Activated T-cell treated with anti-CD3 and anti-CD28 coated beads for 1 hour (primary cell): ENCODE measurements around the gene C1orf74.

Experiments
- DNase-seq: peaks from one replicate; pipeline ENCODE4 v3.0.0-alpha.2; 2020; ENCODE audit warnings: low read depth

Gene C1orf74

GRCh38 chr1:209770636-209771415 is 13.5 kb downstream of the C1orf74 start:
- DNase-seq, result no peak

- DNase-seq, result no peak
These were observed 14.4 kb downstream of the C1orf74 start for GRCh38 chr1:209769971-209770370.

DNA sequence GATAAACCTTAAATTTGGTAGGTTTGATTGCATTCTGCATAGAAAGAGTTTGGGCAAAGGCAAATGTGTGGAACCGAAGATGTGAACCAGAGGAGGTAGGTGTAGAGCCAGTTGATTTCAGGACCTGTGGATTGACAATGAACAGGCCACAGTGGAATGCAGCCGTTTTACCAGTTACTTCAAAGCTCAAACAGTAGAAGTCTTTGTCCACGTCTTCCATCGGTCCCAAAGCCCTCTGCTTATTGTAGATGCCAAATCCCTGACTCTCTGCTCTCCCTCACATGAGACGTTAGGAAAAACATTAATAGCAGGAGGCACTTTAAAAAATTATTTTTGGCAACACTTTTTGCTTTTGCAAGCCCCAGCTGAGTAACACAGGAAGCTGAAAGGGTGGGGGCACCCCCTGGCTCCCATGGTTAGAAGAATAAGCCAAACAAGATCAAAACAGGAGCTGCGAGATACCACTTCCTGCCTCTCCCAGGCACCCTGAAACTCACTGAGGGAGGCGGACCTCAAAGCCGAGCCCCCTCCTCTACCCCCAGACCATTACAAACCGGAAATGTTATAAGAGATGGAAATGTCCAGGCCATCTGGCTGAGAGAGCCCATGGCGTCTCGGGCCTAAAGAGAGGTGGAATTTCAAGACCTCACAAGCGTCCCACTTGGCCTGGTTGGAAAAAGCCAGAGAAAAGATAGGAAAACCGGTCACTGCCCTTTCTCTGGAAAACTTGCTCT is 15.0 kb downstream of the C1orf74 start:
- DNase-seq, result peak; percentile 51

- peak; percentile 64 for DNase-seq
These were observed 16.0 kb downstream of the C1orf74 start for GRCh38 chr1:209768354-209768774.

GRCh38 chr1:209767706-209768105 is 16.7 kb downstream of the C1orf74 start:
- DNase-seq, result no peak

DNA sequence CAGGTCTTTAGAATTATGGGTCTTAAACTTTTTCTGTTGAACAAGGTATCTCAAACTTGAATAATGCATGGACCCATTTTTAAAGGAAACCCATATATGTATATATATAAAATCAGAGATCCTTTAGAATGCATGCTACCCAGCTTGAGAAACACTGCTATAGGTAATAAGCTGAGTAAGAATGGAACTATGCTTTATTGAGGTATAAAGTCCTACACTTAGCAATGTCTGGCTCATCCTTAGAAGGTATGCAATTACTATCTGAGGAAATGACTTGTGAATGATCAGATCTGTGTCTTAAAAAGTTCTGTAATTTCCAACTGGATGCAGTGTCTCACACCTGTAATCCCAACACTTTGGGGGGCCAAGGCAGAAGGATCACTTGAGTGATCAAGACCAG is 17.3 kb downstream of the C1orf74 start:
- DNase-seq, result no peak

- no peak for DNase-seq
These were observed 18.3 kb downstream of the C1orf74 start for GRCh38 chr1:209766051-209766450.

DNA sequence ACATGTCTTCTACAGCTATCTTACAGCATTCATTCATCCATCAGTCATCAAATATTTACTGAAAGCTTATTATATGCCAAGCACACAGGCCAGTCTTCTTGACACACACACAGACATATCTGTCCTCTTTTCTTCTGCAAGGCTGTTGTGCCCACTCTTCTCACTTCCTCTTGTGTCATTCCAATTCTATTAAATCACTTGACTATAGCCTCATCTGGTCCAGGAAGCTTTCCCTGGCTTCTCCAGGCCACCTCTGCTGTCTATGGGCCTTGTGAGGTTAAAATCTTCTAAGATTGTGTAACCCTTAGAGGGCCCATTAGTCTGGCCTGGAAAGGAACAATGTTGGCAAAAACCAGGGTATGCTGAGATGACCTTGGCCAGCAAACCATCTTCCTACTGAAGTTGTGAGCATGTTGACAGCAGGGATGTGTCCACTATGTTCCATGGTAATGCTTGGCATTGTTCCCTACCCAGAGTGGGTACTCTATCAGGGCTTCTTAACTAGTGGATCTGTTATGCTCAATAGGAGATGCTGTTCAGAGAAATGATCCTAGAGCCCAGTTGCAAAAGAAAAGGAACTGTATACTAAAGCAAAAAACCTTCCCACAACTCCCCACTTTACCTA is 23.2 kb downstream of the C1orf74 start:
- DNase-seq, result no peak

DNA sequence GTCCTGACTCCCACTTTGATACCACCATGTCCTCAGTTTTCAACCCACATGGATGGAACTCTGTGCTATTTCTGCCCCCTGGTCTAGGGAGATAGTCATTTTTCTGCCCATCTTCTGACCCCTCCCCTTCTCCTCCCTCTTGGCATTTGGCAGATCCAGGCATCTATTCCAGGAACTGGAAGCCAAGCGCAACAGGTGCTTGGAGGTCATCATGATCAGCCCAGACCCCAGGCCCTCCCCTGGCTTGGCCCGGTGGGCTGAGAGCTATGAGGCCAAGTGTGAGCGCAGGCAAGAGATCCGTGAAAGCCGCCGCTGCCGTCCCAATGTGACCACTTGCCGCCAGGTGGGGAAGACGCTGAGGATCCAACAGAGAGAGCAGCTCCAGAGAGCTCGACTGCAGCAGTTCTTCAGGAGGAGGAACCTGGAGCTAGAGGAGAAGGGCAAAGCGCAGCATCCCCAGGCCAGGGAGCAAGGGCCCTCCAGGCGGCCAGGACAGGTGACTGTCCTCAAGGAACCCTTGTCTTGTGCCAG is 24.5 kb downstream of the C1orf74 start:
- no peak for DNase-seq

GRCh38 chr1:209758400-209758799 is 26.0 kb downstream of the C1orf74 start:
- no peak for DNase-seq

DNA sequence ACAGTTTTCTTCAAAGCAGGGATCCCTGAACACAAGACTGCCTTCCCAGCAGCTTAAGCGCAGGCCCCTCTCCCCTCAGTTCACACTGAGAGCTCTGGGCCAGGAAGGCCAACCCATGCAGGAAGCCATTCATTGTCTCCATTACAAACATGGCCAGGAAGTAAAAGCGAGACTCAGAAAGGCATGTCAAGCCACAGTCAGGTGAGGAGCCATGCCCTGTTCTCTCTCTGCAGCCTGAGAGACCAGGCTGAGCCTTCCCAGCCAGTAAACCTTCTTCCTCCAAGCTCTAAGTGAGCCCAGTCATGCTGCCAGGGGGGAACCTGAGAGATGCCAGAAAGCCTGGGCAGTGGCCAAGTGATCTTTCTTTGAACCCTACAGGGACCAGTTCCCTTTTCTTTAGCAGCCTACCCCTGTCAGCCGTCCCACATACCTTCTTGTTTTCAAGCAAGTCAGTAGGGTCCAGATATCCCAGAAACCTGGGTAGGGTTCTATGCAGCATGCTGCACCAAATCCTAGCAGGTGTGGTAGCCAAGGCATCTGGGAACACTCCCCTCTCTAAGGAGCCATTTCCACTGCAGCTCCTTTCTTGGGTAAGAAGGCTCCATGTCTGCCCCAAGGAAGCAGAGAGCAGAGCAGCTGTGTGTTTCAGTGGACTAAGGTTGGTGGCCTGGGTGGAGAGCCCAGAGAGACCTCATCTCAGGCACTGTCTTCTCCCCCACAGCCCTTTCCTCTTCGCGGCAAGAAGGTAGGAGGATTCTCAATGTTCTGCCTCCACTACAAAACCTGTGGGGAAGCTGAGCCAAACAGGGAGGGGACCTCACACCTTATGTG is 27.5 kb downstream of the C1orf74 start:
- DNase-seq, result no peak

- DNase-seq, result peak; percentile 58
These were observed 28.3 kb downstream of the C1orf74 start, which contains the start of gene TRAF3IP3 for GRCh38 chr1:209755926-209756614. TSS of gene TRAF3IP3 (plus strand) at chr1:209756053. CDS start at chr1:209760040, 3,987 bp downstream.

- no peak for DNase-seq
These were observed 29.1 kb downstream of the C1orf74 start for GRCh38 chr1:209755256-209755655.

DNA sequence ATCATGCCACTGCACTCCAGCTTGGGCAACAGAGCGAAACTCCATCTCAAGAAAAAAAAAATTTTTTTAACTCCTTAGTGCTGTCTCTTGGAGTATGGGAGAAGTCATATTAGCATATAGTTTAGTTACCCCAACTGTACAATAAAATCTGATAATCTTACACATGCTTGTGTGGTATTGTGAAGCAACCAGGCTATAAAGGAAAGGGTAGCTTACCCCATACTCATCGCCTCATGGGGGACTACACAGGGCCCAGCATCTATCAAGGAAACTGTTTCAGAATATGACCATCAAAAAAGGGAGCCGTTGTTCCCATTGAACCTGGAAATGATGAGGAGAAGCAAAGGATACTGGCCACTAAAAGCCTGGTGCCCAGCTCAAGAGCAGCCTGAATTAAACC is 31.5 kb downstream of the C1orf74 start:
- no peak for DNase-seq

DNA sequence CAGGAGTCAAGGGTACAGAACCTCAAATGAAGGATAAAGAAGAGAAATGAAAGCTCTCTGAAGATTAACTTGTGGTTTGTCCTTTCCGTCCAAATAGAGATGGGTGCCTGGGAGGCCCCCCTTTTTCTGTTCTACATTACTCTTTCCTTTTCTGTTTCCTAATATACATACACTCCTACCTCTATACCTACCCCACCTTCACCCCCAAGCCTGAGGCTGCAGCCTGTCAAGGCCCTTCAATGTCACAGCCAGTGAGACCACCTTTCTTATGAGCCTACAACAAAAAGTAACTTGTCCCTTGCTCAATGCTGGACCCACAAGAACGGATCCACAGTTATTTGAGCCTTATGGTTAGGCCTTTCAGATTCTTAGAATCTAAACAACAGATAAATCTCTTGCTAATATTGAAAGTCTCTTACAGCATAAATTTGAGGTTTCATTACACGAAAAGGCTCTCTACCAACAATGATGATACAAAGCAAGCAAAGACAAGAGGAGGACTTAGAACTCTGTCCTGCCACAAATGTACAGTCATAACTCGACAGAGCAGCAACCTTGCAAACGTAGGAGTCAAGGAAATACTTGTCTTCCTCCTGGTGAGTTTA is 32.6 kb downstream of the C1orf74 start:
- no peak for DNase-seq

DNA sequence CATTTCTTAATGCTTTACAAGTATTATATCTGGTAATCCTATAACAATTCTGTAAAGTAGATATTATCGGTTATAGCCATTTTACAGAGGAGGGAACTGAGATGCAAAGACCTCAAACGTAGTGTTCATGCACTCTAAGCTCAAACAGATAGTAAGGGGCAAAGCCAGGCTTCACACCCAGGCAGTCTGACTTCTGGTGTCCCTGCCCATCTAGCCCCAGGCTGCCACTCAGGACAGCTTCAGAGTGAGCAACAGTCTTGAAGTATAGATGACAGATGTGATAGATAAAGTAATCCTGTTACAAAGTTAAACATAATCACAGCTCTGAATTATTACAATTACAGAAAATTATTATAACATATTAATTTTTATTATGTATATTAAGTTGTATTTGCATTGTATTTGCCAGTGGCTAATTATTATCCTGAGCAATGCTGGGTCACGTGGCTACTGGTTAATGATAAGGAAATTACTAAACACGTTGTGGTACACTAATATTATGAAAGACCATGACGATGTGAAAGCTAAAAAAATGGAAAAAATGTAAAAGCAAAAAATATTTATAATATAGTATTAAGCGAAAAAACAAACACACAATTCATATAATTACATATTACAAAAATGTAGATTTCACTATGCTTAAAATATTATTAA is 34.6 kb downstream of the C1orf74 start:
- no peak for DNase-seq

DNA sequence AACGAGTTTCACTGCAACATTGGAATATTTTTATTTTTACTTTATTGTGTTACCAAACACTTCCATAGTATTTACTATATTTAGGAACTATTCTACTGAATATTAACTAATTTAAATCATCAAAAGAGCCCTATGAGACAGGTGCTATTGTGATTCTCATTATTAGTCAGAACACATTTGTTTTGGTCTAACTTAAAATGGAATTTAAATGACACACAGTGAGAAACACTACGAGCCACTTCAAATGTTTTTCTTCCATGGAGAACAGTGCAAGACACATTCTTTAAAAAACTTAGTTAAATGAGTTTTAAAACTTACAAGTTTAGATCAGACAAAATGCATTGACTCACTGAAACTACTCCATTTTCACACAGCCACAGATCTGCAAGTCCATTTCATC is 35.2 kb downstream of the C1orf74 start:
- no peak for DNase-seq

DNA sequence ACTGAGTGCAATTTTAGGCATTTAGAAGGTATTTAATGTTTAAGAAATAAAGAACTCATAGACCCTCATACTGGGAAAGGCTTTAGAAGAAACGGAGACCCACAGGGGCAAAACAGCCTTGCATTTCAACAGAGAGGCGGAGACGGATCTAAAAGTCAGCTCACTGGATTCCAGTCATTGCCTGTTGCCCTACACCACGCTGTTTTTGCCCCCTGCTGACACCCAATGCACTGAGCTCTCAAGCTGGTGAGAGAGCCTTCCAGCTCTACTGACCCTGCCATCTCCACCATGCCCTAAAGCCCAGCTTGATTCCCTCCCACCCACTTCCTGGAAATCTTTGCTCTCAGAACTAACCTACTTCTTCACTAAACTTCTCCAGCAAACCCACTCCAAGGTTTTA is 35.7 kb downstream of the C1orf74 start:
- DNase-seq, result no peak

DNA sequence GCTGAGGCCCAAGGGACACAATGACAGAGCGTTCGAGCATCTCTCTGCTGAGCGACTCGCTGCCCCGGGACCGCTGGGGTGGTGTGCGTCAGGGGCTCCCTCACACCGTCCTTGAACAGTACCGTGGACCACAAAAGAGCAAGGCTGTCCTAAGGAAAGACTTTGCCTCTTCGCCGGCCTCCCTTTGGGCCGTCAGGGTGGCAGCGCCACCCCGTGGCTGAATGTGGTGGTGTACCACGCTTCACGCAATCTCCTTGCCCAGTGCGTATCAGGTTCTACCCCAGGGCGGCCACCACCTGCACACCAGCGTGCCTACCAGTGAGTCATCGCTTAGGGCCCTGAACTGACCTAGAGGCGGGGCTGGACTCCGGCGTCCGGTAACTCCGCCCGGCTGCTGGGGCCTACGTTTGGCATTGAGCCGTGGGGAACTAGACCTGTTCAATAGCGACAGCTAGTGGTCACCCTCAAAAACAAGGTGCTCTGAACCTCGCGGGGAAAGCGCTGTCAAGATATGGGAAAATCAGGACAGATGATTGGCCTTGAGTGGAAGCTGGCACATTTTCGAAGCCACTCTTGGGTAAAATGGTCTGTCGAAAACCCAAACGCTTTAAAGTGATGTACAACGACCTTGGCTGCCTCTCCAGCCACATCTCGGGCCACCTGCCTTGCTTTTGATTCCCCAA is 36.6 kb downstream of the C1orf74 start:
- DNase-seq, result peak; percentile 76
